ENCODE measurements around the gene TMPRSS6. TPM values are rescaled to one million over a fixed set of nuclear protein-coding genes. Genes with fewer than 3 reads are reported as not detected.

Gene TMPRSS6
- total and polyA plus RNA-seq, 2 of the 13 experiments (the other 11 are each of a cell fraction or from before 2014, with no cell fraction given): 4.2 to 4.8 TPM

GRCh38 chr22:37043828-37044538 is 65.5 kb downstream of the TMPRSS6 start (continued):
- TF ChIP-seq GMEB1 (CRISPR knock-in tag; IDR thresholded peaks at IDR 0.05; ENCODE audit: borderline replicate concordance) (no peak), ZNF263 (CRISPR knock-in tag; IDR thresholded peaks at IDR 0.05) (no peak; the same call in 1 of the 2 replicates), KDM2A (CRISPR knock-in tag; IDR thresholded peaks at IDR 0.05; ENCODE audit: borderline replicate concordance, low read depth) (peak; percentile 63; the same call in 1 of the 2 replicates), DR1 (CRISPR knock-in tag; IDR thresholded peaks at IDR 0.05) (no peak; the same call in 1 of the 2 replicates), MBNL3 (CRISPR knock-in tag; conservative IDR thresholded peaks at IDR 0.05) (no peak), ZSCAN30 (CRISPR knock-in tag; IDR thresholded peaks at IDR 0.05) (no peak), ZNF292 (CRISPR knock-in tag; IDR thresholded peaks at IDR 0.05; ENCODE audit: borderline replicate concordance, low read depth) (peak; percentile 87), CCDC6 (CRISPR knock-in tag; IDR thresholded peaks at IDR 0.05) (no peak), ATM (IDR thresholded peaks at IDR 0.05; ENCODE audit: borderline replicate concordance) (no peak), AGO1 (IDR thresholded peaks at IDR 0.05; ENCODE audit: low read depth, low read length, poor library complexity, severe bottlenecking) (no peak), ZNF567 (CRISPR knock-in tag; IDR thresholded peaks at IDR 0.05; ENCODE audit: borderline replicate concordance) (0 out of 2 replicates have a peak, but pooled peaks have one; percentile 65), ZNF800 (CRISPR knock-in tag; IDR thresholded peaks at IDR 0.05) (0 out of 2 replicates have a peak, but pooled peaks have one; percentile 80), ZFP41 (CRISPR knock-in tag; IDR thresholded peaks at IDR 0.05; ENCODE audit: borderline replicate concordance) (peak; percentile 77; the same call in 1 of the 2 replicates), ZNF34 (CRISPR knock-in tag; IDR thresholded peaks at IDR 0.05; ENCODE audit: borderline replicate concordance) (no peak), PRPF4 (IDR thresholded peaks at IDR 0.05; ENCODE audit: low read depth, low read length, poor library complexity, severe bottlenecking) (no peak), TFAP4 (IDR thresholded peaks at IDR 0.05; ENCODE audit: borderline replicate concordance, low read depth) (peak; percentile 19; the same call in 1 of the 2 replicates), PHF5A (CRISPR knock-in tag; IDR thresholded peaks at IDR 0.05; ENCODE audit: low read depth, unreplicated experiment) (no peak), HCFC1 (IDR thresholded peaks at IDR 0.05; ENCODE audit: low read depth, low read length) (no peak), ZNF839 (CRISPR knock-in tag; IDR thresholded peaks at IDR 0.05; ENCODE audit: borderline replicate concordance) (peak; percentile 39; the same call in 1 of the 2 replicates), ZNF678 (CRISPR knock-in tag; IDR thresholded peaks at IDR 0.05) (0 out of 2 replicates have a peak, but pooled peaks have one; percentile 83)
- TF ChIP-seq, protein P1, sequence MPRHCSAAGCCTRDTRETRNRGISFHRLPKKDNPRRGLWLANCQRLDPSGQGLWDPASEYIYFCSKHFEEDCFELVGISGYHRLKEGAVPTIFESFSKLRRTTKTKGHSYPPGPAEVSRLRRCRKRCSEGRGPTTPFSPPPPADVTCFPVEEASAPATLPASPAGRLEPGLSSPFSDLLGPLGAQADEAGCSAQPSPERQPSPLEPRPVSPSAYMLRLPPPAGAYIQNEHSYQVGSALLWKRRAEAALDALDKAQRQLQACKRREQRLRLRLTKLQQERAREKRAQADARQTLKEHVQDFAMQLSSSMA (CRISPR knock-in tag; IDR thresholded peaks at IDR 0.05): peak; percentile 33; the same call in 1 of the 2 replicates
- TF ChIP-seq, protein P2, sequence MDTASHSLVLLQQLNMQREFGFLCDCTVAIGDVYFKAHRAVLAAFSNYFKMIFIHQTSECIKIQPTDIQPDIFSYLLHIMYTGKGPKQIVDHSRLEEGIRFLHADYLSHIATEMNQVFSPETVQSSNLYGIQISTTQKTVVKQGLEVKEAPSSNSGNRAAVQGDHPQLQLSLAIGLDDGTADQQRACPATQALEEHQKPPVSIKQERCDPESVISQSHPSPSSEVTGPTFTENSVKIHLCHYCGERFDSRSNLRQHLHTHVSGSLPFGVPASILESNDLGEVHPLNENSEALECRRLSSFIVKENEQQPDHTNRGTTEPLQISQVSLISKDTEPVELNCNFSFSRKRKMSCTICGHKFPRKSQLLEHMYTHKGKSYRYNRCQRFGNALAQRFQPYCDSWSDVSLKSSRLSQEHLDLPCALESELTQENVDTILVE (CRISPR knock-in tag; IDR thresholded peaks at IDR 0.05): peak; percentile 68
